OCI-LY7 (cell line): ENCODE data around the gene SAE1.

Source experiments
- CTCF ChIP-seq: fragments of 200-600 bp; sonication (generic); conservative IDR thresholded peaks from 2 replicates; pipeline ENCODE4 v1.5.1; 2014; ENCODE audit warnings: mild to moderate bottlenecking, antibody characterized with exemption, low read length, moderate library complexity, mixed read lengths
- EZH2phosphoT487 ChIP-seq: fragments of 200-600 bp; sonication (generic); IDR thresholded peaks from 2 replicates; pipeline ENCODE4 v1.6.1; 2018; ENCODE audit warnings: low read depth, borderline replicate concordance, mild to moderate bottlenecking, mixed run types, antibody characterized with exemption, low read length, moderate library complexity, mixed read lengths

GRCh38 chr19:47145639-47146486 is 15.2 kb downstream of the SAE1 start:
- no peak for TF ChIP-seq CTCF
- TF ChIP-seq EZH2phosphoT487 = no peak
